Coronary artery (tissue), 2 donors: ENCODE results near the gene MCUR1.
A peak's percentile ranks its signal among the peaks of the same experiment; 100 is the strongest.

ENCODE experiments used
- DNase-seq: peaks from one replicate; pipeline ENCODE4 v3.0.0-alpha.2; 2017; ENCODE audit warnings: low spot score
- H3K27ac ChIP-seq, 2 donors: fragments of 200-600 bp; sonication (generic); one replicate each; pipeline ENCODE4 v1.5.1; 2016 to 2019
- H3K4me3 ChIP-seq: fragments of 200-600 bp; sonication (generic); 2 replicates; pipeline ENCODE4 v1.5.1; 2016; ENCODE audit warnings: mild to moderate bottlenecking, moderate library complexity
- TF ChIP-seq, protein P1 (sequence below): fragments of 200-600 bp; sonication (generic); IDR thresholded peaks from one replicate; pipeline ENCODE4 v1.5.1; 2019; ENCODE audit warnings: antibody characterized with exemption

The MCUR1 gene

GRCh38 chr6:13764996-13765395 is 49.4 kb downstream of the MCUR1 start:
- no peak overlapping the region for H3K4me3 ChIP-seq
- no peak overlapping the region for H3K27ac ChIP-seq
- TF ChIP-seq, protein P1, sequence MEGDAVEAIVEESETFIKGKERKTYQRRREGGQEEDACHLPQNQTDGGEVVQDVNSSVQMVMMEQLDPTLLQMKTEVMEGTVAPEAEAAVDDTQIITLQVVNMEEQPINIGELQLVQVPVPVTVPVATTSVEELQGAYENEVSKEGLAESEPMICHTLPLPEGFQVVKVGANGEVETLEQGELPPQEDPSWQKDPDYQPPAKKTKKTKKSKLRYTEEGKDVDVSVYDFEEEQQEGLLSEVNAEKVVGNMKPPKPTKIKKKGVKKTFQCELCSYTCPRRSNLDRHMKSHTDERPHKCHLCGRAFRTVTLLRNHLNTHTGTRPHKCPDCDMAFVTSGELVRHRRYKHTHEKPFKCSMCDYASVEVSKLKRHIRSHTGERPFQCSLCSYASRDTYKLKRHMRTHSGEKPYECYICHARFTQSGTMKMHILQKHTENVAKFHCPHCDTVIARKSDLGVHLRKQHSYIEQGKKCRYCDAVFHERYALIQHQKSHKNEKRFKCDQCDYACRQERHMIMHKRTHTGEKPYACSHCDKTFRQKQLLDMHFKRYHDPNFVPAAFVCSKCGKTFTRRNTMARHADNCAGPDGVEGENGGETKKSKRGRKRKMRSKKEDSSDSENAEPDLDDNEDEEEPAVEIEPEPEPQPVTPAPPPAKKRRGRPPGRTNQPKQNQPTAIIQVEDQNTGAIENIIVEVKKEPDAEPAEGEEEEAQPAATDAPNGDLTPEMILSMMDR: no peak
- DNase-seq: no peak

- Histone ChIP-seq H3K4me3 (no peak overlapping the region), H3K27ac (no peak overlapping the region)
- TF ChIP-seq, protein P1: no peak
- no peak for DNase-seq
These were observed 50.5 kb downstream of the MCUR1 start for GRCh38 chr6:13763740-13764381.

DNA sequence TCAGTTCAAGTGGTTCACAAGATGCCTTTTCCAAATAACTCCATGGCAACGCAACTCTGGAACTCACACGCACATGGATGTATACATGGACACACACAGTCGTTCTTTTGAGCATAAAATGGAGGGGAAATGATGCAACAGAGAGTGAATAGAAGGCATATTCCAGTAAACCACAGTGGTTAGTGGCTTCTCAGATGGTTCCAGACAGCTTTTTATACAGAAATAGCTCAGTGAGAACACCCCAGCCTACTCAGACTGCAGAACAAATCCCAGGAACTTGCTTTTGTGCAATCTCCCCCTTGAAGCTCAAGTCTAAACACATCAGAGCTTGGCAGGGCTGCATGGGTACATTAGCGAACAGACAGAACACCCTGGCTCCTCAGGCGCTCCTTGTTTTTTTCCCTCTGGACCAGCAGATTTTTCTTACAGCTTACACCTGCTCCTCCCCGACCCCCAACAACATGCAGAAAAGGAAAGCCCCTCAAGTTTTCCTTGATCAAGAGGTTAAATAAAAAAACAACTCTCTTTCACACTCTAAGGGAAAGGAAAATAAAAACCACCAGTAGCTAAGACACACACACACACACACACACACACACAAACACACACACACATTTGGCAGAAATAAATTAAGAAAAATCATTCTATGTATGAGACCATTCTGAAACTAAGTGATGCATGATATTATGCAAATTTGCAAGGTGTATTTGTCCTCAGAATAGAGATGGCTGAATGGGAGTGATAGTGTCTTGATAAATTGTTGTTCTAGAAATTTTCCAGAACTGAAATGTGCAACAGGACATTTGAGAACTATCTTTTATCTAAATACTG is 51.5 kb downstream of the MCUR1 start:
- H3K4me3 ChIP-seq: no peak overlapping the region
- no peak for DNase-seq

GRCh38 chr6:13761361-13762036 is 52.9 kb downstream of the MCUR1 start:
- H3K4me3 ChIP-seq: peak overlapping the region; percentile 34
- peak overlapping the region; percentile 33 to 84 for H3K27ac ChIP-seq
- no peak for DNase-seq
- TF ChIP-seq, protein P1: no peak

More for the DNA sequence above, 51.5 kb downstream of the MCUR1 start:
- TF ChIP-seq, protein P1: no peak
- peak overlapping the region in 1 of 2 donors; percentile 46 for H3K27ac ChIP-seq

GRCh38 chr6:13760307-13761304 is 53.8 kb downstream of the MCUR1 start:
- TF ChIP-seq, protein P1: no peak
- Histone ChIP-seq H3K27ac (peak overlapping the region; percentile 33 to 84), H3K4me3 (peak overlapping the region; percentile 34)
- DNase-seq: no peak

- H3K27ac ChIP-seq: no peak overlapping the region
- no peak overlapping the region for H3K4me3 ChIP-seq
- TF ChIP-seq, protein P1: no peak
- no peak for DNase-seq
These were observed 55.3 kb downstream of the MCUR1 start for GRCh38 chr6:13759025-13759424.
